CD4-positive, alpha-beta T cell treated with Interleukin-2 at 100 ng/mL for 4 hours (primary cell): ENCODE results near the gene PLEKHG7.

Experiments used
- DNase-seq: peaks from one replicate; pipeline ENCODE4 v3.0.0-alpha.2; 2020; ENCODE audit warnings: low spot score

Gene PLEKHG7

GRCh38 chr12:92707926-92708325, 5.1 kb downstream of the PLEKHG7 start:
- no peak for DNase-seq

DNA sequence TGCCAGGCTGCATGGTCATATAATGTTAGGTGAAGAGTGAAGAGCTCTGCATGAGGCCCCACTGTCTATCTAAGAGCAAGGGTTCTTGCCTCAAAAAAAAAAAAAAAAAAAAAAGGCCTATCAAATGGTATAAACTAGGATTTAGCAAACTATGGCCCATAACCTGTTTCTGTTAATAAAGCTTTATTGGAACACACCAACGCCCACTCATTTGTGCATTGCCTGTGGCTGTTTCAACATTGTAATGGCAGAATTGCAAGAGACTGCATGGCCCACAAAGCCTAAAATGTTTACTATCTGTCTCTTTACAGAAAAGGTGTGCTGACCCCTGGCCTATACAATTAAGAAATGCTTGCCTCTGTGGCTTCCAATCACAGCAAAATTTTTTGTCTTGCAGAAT, 12.8 kb downstream of the PLEKHG7 start:
- no peak for DNase-seq

- DNase-seq: no peak
These were observed 14.4 kb downstream of the PLEKHG7 start for GRCh38 chr12:92717202-92717601.

DNA sequence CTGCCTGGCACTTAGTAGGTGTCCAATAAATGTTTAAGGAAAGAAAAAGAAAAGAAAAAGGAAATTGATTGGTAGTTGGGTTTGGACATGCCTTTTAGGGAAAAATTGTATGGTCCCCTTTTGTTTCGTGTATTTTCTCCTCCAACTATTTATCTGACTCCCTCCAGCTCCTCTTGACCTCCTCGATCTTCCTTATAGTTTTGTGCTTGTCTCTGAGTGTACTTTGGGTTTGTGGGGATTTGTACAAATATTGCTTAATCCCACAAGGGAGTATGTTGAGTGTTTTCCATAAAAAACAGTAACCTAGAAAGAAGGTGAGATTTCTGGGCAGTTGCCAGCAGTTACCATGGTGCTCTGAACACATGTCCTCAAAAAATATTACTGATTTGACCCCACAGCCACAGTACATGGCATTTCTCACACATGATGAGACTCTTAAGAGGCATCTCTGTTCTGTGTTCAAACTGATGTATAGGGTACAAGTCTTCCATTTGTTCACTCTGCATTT, 15.7 kb downstream of the PLEKHG7 start:
- DNase-seq: no peak

GRCh38 chr12:92719674-92720073, 16.9 kb downstream of the PLEKHG7 start:
- DNase-seq: no peak

GRCh38 chr12:92721130-92721529, 18.3 kb downstream of the PLEKHG7 start:
- DNase-seq: no peak

- DNase-seq: no peak
These were observed 18.9 kb downstream of the PLEKHG7 start for GRCh38 chr12:92721656-92722055.

DNA sequence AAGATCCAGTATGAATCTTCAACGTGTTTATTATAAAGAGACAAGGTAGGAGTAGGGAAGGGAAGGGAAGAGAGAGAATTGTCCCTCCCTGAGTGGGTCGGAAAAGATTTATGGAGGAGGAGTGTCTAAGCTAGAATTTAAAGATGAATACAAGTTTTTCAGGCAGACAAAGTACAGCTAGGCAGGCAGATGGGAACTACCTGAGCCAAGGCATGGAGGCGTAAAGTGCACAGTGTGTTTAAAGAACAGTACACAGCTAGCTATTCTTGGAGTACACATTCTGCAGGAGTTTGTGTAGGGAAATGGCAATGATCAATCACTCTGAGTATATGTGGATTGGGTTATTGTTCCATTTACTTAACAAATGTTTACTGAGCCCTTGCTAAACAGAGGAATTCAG, 20.1 kb downstream of the PLEKHG7 start:
- no peak for DNase-seq

- DNase-seq: no peak
These were observed 24.1 kb downstream of the PLEKHG7 start for GRCh38 chr12:92726850-92727249.

DNA sequence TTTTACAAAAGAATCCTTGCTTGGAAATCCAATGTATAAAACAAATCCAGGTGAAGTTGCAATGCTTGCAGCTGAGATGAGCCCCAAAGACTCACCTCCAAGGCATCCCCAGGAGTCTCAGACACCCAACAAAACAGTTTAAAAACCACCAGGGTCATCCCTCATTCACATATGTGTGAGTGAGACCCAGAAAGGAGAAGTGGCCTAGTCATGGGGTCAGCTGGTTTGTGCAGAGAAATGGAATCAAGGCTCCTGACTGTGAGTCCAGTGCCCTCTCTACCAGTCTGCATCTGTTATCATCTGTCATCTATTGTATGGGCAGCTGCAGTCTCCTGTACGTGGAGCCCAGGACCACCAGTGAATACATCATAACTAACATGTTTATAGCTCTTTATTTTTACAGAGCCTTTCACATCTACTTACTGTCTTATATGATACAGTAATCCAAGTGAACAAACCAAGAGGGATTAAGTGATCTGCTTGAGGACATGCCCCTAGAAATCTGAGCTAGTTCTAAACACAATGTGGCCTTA, 27.1 kb downstream of the PLEKHG7 start:
- DNase-seq: no peak

DNA sequence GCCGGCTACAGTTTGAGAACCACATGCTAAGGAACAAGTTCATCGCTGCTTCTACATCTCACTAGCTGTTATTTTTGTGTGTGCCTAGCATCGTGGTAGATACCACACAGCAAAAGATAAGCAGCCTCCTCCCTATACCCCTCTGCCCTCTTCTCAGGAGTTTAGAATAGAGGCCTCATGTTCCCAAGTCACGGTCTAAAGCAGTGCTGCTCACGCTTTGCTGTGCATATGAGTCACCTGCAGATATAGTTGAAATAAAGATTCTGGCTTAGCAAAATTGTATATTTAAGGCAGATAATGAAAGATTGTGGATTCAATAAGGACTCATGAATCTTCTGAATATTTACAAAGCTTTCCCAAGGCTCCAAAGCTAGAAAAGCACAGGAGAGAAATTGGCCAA, 28.0 kb downstream of the PLEKHG7 start:
- no peak for DNase-seq

- no peak for DNase-seq
These were observed 29.4 kb downstream of the PLEKHG7 start for GRCh38 chr12:92732216-92732615.

DNA sequence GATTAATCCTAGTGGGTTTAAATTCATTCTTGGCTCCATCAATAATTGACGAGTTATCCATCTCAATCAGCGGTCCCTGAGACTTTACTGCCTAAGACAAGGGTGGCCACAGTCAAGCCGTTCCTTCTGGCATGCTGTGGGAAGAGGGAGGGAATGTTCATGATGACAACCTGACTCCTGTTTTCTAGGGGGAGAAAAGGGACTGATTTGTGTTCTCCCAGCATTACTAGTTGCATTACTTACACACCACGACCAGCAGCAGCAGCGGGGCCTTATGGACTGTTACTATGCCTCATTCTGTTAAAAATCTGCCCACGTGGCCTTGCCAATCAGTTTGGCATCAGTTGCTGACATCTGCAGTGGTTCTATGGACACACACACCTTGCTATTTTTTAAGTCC, 29.9 kb downstream of the PLEKHG7 start:
- DNase-seq: no peak

DNA sequence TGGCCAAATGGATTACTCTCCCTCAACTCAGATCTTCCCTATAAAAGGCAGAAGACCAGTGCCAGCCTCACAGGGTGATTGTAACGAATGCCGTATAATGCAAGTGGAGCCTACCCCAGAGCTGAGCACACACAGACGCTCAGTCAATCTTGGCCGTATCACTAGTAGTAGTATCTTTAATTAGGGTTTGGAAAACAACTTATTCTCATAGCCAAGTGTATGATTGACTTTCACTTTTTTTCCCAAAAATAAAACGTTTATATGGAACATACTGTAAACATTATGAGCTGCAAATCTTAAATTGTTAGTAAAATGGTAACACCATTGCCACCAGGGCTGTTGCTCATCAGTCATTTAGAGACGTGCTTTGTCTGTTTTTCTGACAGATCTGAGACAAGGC, 30.4 kb downstream of the PLEKHG7 start:
- no peak for DNase-seq

DNA sequence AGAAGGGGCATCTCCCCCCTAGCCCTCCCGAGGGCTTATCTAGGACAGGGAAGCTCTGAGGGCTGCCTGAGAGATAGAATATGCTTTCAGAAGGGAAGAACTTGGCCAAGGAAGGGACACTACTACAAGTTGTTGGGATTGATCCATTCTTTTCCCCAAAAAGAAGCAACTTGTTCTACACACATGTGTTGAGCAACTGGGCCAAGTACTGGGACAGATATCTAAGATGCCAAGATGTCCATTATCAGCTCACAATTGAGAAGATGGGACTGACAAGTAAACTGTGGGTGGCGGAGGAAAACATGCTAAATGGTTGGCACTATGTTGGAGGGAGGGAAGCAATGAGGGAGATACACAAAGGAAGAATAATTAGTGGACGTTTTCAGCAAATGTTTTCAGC, 30.9 kb downstream of the PLEKHG7 start:
- no peak for DNase-seq

- no peak for DNase-seq
These were observed 32.4 kb downstream of the PLEKHG7 start for GRCh38 chr12:92735131-92735721.

DNA sequence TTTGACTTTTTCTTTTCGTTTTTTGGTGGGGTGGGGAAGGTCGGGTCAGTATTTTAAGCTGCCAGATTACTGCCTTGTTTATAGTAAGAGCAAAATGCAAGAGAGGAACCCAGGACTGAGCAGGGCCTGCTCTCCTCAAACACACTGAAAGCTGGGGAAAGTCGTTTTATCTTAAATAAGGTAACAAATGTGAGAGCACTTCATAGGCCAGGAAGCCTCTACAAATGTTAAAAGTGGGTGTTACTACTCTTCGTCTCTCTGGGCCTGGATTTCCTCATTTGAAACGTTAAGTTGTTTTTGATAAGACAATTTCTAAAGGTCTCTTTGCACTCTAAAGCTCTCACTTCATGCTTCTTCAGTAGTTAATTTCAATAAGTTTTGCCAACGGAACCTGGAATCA, 33.8 kb downstream of the PLEKHG7 start:
- DNase-seq: no peak

- no peak for DNase-seq
These were observed 35.4 kb downstream of the PLEKHG7 start for GRCh38 chr12:92737855-92738850.

DNA sequence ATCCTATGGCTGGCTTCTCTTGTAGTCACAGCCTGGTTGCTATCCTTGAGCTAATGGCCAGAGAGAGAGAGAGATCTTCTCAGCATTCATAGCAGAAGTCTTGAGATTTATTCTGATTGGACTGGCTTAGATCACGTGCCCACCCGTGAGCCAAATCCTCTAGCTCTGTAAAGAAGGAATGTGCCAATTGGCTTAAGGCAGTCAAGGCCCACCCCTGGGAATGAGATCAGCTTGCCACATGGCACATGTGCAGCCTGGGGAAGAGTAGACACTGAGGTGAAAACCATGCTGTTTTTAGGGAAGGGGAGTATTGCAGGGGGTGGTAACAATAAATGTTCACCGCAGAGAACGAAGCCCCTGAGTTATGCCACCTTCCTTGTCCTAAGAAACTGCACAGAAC, 36.3 kb downstream of the PLEKHG7 start:
- no peak for DNase-seq

DNA sequence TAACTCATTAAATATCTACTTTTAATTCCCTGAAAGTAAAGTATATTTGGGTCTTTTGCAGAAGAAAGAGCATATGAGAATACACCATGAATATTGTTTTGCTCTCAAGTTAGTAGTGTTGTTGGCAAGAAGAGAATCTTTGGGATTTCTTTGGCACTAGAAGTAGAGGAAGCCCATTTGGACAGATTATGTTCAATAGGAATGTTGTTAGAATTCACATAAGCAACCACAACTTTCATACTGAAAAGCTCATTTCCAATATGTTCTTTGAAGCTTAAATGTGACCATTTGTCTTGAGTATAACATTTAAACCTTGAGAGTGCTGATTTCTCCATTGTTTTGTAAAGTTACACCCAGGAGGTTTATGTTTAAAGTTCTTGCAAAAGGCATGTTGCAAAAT, 37.6 kb downstream of the PLEKHG7 start:
- no peak for DNase-seq

- DNase-seq: no peak
These were observed 40.2 kb downstream of the PLEKHG7 start for GRCh38 chr12:92743026-92743425.

- no peak for DNase-seq
These were observed 43.2 kb downstream of the PLEKHG7 start for GRCh38 chr12:92745856-92746550.
